AG10803 (cell line): ENCODE results near the gene KRTAP5-6.

ENCODE experiments used
- DNase-seq: peaks from one replicate; pipeline ENCODE4 v3.0.0; 2010; ENCODE audit warnings: low read depth
- H3K4me3 ChIP-seq: 2 replicates; pipeline ENCODE4 v1.5.1; 2011; ENCODE audit warnings: mild to moderate bottlenecking, low read length, control low read depth
- TF ChIP-seq, protein P1 (sequence below): conservative IDR thresholded peaks from 2 replicates; pipeline ENCODE4 v1.5.1; 2011; ENCODE audit warnings: mild to moderate bottlenecking, low read length, control low read depth, inconsistent platforms

Gene KRTAP5-6, protein sequence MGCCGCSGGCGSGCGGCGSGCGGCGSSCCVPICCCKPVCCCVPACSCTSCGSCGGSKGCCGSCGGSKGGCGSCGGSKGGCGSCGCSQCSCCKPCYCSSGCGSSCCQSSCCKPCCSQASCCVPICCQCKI

DNA sequence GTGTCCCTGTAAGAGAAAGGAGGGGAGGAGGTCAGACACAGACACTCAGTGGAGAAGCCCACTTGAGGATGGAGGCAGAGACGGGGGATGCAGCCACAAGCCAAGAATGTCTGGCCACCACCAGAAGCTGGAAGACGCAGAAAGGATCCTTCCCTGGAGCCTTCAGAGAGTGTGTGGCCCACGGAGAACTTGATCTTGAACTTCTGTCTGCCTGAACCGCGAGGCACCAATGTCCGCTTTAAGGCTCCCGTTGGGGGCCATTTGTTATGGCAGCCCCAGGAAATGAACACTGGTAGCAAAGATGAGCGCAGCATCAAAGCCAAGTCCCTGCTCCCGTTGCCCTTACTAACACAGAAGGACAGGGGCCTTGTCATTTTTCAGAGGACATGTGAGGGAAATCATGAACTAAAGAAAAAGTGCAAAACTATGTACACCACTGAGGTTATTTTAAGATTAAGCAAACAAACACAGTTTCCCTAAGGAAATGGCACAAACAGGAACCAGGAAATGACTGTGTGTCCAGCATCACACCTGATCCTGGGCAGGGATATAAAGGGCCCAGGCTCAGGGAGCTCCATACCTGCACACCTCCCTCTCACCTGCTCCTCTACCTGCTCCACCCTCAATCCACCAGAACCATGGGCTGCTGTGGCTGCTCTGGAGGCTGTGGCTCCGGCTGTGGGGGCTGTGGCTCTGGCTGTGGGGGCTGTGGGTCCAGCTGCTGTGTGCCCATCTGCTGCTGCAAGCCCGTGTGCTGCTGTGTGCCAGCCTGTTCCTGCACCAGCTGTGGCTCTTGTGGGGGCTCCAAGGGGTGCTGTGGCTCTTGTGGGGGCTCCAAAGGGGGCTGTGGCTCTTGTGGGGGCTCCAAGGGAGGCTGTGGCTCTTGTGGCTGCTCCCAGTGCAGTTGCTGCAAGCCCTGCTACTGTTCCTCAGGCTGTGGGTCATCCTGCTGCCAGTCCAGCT is at the start of gene KRTAP5-6:
TSS of gene KRTAP5-6 (plus strand) at position 588 of the 963 bp plus-strand sequence. CDS start at position 639, 51 bp downstream.
- TF ChIP-seq, protein P1, sequence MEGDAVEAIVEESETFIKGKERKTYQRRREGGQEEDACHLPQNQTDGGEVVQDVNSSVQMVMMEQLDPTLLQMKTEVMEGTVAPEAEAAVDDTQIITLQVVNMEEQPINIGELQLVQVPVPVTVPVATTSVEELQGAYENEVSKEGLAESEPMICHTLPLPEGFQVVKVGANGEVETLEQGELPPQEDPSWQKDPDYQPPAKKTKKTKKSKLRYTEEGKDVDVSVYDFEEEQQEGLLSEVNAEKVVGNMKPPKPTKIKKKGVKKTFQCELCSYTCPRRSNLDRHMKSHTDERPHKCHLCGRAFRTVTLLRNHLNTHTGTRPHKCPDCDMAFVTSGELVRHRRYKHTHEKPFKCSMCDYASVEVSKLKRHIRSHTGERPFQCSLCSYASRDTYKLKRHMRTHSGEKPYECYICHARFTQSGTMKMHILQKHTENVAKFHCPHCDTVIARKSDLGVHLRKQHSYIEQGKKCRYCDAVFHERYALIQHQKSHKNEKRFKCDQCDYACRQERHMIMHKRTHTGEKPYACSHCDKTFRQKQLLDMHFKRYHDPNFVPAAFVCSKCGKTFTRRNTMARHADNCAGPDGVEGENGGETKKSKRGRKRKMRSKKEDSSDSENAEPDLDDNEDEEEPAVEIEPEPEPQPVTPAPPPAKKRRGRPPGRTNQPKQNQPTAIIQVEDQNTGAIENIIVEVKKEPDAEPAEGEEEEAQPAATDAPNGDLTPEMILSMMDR, result no peak
- H3K4me3 ChIP-seq, result no peak within 1 kb of the TSS
- no peak for DNase-seq

DNA sequence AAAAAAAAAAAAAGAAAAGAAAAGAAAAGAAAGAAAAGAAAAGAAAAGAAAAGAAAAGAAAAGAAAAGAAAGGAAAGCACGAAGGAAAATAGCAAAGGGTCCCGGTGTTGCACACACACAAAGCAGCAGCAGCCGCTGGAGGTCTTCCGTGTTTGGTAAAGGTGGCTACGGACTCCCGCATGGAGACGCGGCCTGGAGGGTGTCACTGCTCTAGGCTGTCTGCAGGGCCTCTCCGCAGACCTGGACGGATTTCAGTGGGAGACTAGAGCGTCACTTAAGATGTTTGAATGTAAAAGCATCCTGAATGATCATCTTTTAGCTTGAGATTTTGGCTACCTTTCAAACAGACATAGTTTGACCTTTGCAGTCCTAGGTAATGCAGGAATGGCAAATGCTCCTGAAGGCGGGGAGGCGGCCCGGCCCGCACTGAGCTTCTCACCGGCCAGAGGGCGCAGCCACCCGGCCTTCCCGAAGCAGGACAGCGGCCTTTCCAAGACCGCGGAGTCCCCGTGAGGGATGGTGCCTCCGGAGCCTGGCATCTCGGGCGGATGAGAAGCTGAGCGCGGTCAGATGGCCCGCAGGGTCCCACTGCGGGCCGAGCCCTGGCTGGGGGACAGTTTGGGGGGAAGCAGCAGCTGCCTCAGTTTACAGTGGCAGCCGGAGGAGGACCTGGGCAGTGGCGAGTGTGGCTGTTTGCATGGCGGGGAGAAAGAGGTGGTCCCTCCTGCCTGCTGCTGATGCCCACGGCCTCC is 48.9 kb upstream of the KRTAP5-6 start:
- TF ChIP-seq, protein P1, result no peak
- DNase-seq, result no peak
- no peak overlapping the region for H3K4me3 ChIP-seq

DNA sequence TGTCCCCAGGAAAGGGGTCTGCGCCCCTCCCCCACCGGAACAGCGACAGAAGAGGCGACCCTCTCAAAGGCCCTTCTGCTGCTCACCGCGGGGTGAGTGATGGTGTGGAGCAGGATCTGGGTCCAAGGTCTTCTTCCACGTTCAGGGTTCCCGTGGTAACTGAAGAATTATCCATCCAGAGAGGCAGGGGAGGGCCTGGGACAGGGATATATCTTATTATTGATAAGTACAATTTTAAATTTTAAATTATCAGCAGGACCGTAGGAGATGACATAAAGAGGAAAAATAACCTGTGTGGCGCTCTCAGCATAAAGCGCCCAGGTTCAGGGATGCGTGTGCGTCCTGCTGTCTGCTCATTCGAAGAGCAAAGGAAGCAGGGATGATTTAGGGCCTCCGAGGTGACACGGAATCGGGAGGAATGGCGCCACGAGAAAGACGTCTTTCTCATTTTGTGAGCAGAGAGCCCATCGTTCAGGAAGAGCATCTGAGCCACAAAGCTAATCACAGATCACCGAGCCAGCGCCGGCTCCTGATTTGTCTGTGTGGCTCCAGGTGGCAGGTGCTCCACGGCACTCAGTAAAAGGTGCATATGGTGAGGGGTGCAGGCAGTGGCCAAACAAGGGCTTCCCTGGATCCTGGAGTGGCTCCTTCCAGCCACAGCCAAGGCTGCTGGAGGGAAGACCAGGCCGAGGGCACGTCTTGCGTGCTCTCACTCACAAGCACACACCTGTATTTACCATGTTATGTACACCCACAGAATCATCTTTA is 48.2 kb upstream of the KRTAP5-6 start:
- H3K4me3 ChIP-seq, result no peak overlapping the region
- DNase-seq, result no peak
- TF ChIP-seq, protein P1, result no peak

DNA sequence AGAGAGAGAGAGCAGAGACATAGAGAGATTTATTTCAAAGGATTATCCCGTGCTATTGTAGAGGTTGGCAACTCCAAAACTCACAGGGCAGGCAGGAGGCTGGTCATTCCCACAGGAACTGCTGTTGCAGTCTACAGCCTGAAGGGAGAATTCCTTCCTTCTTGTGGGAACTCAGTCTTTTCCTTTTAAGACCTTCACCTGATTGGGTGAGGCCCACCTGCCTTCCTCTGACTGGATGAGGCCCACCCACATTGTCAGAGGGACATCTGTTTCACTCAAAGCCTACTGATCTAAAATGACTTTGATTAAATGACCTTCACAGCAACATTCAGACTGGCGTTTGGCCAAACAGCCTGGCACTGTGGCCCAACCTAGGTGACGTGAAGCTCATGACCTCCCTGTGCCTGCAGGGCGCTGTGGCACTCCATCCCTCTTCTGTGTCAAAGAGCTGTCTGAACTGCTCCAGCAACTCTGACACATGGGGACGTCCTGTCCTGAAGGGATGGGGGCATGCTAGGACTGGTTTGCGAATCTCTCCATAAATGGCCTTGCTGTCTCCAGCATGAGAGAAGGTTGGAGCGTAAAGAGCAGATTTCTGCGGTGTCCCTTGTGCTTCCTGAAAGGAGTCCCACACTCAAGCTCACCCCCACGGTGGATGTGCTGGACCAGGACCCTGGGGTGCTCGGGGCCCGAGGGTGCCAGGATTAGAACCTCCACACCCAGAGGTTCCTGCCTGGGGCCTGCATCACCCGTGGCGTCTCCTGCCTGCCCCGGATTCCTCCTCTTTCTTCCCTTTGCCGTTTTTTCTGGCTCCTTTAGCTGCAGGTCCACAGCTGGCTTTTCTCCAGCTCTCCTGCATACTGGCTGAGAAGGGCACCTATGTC is 46.7 kb upstream of the KRTAP5-6 start:
- TF ChIP-seq, protein P1, result no peak
- H3K4me3 ChIP-seq, result no peak overlapping the region
- DNase-seq, result no peak

DNA sequence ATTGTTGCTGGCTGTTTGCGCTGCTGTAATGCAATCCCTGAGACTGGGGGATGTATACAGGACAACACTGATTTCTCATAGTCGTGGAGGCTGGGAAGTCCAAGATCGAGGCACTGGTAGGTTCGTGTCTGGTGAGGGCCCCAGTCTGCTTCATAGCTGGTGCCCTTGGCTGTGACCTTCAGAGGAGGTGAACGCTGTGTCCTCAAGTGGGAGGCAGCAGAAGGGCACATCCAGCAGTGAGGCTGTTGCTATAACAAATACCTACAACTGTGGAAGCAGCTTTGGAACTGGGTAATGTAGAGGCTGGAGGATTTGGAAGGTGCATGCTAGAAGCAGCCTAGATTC is 46.1 kb upstream of the KRTAP5-6 start:
- DNase-seq, result no peak
- no peak overlapping the region for H3K4me3 ChIP-seq
- TF ChIP-seq, protein P1, result no peak

DNA sequence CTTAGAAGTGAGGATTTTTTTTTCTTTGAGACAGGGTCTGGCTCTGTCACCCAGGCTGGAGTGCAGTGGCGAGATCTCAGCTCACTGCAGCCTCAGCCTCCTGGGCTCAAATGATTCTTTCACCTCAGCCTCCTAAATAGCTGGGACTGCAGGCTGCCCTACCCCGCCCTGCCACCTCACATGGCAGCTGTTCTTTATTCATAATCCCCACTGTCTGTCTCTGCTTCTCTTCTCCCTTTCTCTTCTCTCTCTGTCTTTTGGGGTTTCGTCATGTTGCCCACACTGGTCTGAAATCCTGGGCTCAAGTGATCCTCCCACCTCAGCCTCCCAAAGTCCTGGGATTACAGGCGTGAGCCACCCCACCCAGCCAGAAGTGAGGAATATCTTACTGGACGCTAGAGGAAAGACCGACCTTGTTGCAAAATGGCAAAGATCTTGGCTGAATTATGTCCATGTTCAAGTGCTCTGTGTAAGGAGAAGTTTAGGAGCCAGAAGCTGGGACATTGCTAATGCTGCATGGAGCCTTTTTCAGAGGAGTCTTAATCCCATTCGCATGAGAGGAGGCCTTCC is 45.5 kb upstream of the KRTAP5-6 start:
- DNase-seq, result no peak
- H3K4me3 ChIP-seq, result no peak overlapping the region
- TF ChIP-seq, protein P1, result no peak
